OCI-LY3 (cell line): Measurements from ENCODE around the gene GGN.

Experiments used
- H2AFZ ChIP-seq: fragments of 200-600, 300-600 bp; shearing (Covaris generic); 2 replicates; pipeline ENCODE4 v1.6.0; 2014; ENCODE audit warnings: antibody characterized with exemption, low read depth, low read length
- H3K27ac ChIP-seq: fragments of 200-600, 300-600 bp; sonication (generic); 2 replicates; pipeline ENCODE4 v1.5.1; 2014; ENCODE audit warnings: mild to moderate bottlenecking, low read length, moderate library complexity, mixed read lengths
- H3K27me3 ChIP-seq: fragments of 200-600, 300-600 bp; sonication (generic); 2 replicates; pipeline ENCODE4 v1.6.1; 2014; ENCODE audit warnings: low read depth, low read length, mixed read lengths
- H3K36me3 ChIP-seq: fragments of 200-600, 300-600 bp; sonication (generic); replicated peaks from 2 replicates; pipeline ENCODE3; 2014; ENCODE audit warnings: low read depth, low read length, mixed read lengths
- H3K4me1 ChIP-seq: fragments of 300-600, 200-600 bp; sonication (generic); 2 replicates; pipeline ENCODE4 v1.6.1; 2014; ENCODE audit warnings: low read length, mixed read lengths
- H3K4me2 ChIP-seq: fragments of 200-600, 300-600 bp; sonication (generic); 2 replicates; pipeline ENCODE4 v1.6.1; 2014; ENCODE audit warnings: low read length, mixed read lengths
- H3K4me3 ChIP-seq: fragments of 300-600, 200-600 bp; sonication (generic); 2 replicates; pipeline ENCODE4 v1.5.1; 2014; ENCODE audit warnings: antibody characterized with exemption, mild to moderate bottlenecking, low read length, moderate library complexity
- H3K79me2 ChIP-seq: fragments of 300-600, 200-600 bp; shearing (Covaris generic); 2 replicates; pipeline ENCODE4 v1.6.1; 2014; ENCODE audit warnings: mild to moderate bottlenecking, low read length, mixed read lengths
- H3K9ac ChIP-seq: fragments of 300-600, 200-600 bp; shearing (Covaris generic); 2 replicates; pipeline ENCODE4 v1.6.0; 2014; ENCODE audit warnings: mild to moderate bottlenecking, low read length, moderate library complexity
- H3K9me3 ChIP-seq: fragments of 200-600, 300-600 bp; shearing (Covaris generic); 2 replicates; pipeline ENCODE4 v1.6.1; 2014; ENCODE audit warnings: low read length, mixed read lengths; ENCODE audit not compliant: insufficient read depth
- H4K20me1 ChIP-seq: fragments of 200-600, 300-600 bp; sonication (generic); 2 replicates; pipeline ENCODE4 v1.6.1; 2016; ENCODE audit warnings: low read length, mixed read lengths; ENCODE audit not compliant: insufficient read depth
- EZH2phosphoT487 ChIP-seq: fragments of 200-600 bp; shearing (Covaris generic); IDR thresholded peaks from 2 replicates; pipeline ENCODE4 v1.6.1; 2018; ENCODE audit warnings: antibody characterized with exemption, mixed run types, low read depth
- TF ChIP-seq, protein P1 (sequence below): fragments of 200-600, 300-600 bp; sonication (generic); IDR thresholded peaks from 2 replicates; pipeline ENCODE4 v1.5.1; 2014; ENCODE audit warnings: antibody characterized with exemption, low read length, low read depth

Gene GGN

DNA sequence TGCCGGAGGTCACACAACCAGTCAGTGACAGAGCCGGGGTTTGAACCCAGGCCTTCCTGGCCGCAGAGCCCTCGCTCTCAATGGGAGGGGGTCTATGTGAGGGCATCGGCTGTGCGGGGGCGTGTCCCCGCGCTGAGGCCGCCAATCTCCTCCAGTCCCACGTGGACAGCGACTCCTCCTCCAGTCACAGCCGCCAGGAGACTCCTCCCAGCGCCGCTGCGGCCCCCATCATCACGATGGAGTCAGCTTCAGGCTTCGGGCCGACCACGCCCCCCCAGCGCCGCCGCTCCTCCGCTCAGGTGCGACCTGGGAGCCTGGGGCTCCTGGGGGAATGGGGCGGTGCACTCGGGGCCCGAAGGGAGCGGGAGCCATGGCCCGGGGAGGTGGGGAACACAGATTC lies 6.7 kb upstream of the GGN start:
- Histone ChIP-seq H3K36me3 (no peaks in the 10 kb centered on the region), H4K20me1 (no peaks in the 10 kb centered on the region), H3K27ac (no peak overlapping the region), H3K9me3 (no peaks in the 10 kb centered on the region), H3K4me3 (no peak overlapping the region), H2AFZ (no peak overlapping the region), H3K9ac (no peak overlapping the region), H3K4me2 (no peak overlapping the region), H3K79me2 (no peaks in the 10 kb centered on the region), H3K27me3 (no peaks in the 10 kb centered on the region), H3K4me1 (no peaks in the 10 kb centered on the region)
- no peak for TF ChIP-seq EZH2phosphoT487
- TF ChIP-seq, protein P1, sequence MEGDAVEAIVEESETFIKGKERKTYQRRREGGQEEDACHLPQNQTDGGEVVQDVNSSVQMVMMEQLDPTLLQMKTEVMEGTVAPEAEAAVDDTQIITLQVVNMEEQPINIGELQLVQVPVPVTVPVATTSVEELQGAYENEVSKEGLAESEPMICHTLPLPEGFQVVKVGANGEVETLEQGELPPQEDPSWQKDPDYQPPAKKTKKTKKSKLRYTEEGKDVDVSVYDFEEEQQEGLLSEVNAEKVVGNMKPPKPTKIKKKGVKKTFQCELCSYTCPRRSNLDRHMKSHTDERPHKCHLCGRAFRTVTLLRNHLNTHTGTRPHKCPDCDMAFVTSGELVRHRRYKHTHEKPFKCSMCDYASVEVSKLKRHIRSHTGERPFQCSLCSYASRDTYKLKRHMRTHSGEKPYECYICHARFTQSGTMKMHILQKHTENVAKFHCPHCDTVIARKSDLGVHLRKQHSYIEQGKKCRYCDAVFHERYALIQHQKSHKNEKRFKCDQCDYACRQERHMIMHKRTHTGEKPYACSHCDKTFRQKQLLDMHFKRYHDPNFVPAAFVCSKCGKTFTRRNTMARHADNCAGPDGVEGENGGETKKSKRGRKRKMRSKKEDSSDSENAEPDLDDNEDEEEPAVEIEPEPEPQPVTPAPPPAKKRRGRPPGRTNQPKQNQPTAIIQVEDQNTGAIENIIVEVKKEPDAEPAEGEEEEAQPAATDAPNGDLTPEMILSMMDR: no peak

DNA sequence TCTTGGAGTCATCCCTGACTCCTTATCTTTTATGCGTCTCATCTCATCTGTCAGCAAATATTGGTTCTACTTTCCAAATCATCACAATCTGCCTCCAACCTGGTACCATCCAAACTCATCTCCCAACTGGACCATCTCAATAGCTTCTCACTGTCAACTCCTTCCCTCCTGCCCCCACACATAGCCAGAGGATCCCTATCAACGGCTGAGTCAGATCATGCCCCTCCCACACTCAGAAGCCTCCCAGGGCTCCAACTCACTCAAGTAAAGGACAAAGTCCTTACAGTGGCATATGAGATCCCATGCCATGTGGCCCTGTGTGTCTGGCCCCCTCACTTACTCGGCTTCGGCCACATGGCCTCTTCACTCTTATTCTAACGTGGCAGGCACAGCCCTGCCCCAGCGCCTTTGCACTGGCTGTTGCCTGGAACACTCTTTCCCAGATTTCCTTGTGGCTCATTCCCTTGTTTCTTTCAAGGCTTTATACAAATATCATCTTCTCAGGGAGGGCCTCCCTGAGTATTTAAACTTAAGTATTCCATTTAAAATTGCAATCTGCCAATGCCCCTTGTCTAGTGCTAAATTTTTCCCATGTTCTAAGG lies 5.0 kb upstream of the GGN start:
- TF ChIP-seq, protein P1: no peak
- TF ChIP-seq EZH2phosphoT487: no peak
- Histone ChIP-seq H4K20me1 (no peaks in the 10 kb centered on the region), H3K9ac (no peak overlapping the region), H3K4me1 (no peaks in the 10 kb centered on the region; the same call in 1 of the 2 replicates), H3K27ac (no peak overlapping the region), H3K4me3 (no peak overlapping the region), H3K36me3 (no peaks in the 10 kb centered on the region), H3K27me3 (no peaks in the 10 kb centered on the region), H3K79me2 (no peaks in the 10 kb centered on the region), H3K9me3 (no peaks in the 10 kb centered on the region), H3K4me2 (no peak overlapping the region), H2AFZ (no peak overlapping the region)

DNA sequence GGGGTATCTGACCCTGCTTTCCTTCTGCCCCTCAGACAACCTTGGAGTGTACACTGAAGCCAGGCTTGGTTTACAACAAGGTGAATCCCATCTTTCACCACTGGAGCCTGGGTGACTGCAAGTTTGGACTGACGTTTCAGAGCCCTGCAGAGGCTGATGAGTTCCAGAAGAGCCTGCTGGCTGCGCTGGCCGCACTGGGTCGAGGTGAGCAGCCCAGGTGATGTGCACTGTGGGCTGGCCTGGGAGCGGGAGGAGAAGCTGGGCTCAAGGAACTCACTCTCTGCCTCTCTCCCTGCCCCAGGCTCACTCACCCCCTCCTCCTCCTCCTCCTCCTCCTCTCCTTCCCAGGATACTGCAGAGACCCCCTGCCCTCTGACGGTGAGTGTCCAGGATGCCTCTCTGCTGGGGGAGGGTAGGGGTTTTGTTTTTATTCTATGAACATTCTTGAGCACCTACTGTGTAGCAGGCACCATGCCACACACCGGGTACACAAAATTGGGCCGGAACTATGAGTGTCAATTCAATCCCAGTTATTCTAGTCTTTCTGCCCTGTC lies 4.2 kb upstream of the GGN start:
- Histone ChIP-seq H3K79me2 (no peaks in the 10 kb centered on the region), H3K27ac (no peak overlapping the region), H3K4me1 (peaks cover 5% of the 10 kb centered on the region; the same call in 1 of the 2 replicates), H2AFZ (no peak overlapping the region), H3K36me3 (no peaks in the 10 kb centered on the region), H3K9me3 (no peaks in the 10 kb centered on the region), H3K9ac (no peak overlapping the region), H4K20me1 (no peaks in the 10 kb centered on the region), H3K4me3 (no peak overlapping the region), H3K27me3 (no peaks in the 10 kb centered on the region), H3K4me2 (no peak overlapping the region)
- TF ChIP-seq, protein P1: no peak
- TF ChIP-seq EZH2phosphoT487: no peak

DNA sequence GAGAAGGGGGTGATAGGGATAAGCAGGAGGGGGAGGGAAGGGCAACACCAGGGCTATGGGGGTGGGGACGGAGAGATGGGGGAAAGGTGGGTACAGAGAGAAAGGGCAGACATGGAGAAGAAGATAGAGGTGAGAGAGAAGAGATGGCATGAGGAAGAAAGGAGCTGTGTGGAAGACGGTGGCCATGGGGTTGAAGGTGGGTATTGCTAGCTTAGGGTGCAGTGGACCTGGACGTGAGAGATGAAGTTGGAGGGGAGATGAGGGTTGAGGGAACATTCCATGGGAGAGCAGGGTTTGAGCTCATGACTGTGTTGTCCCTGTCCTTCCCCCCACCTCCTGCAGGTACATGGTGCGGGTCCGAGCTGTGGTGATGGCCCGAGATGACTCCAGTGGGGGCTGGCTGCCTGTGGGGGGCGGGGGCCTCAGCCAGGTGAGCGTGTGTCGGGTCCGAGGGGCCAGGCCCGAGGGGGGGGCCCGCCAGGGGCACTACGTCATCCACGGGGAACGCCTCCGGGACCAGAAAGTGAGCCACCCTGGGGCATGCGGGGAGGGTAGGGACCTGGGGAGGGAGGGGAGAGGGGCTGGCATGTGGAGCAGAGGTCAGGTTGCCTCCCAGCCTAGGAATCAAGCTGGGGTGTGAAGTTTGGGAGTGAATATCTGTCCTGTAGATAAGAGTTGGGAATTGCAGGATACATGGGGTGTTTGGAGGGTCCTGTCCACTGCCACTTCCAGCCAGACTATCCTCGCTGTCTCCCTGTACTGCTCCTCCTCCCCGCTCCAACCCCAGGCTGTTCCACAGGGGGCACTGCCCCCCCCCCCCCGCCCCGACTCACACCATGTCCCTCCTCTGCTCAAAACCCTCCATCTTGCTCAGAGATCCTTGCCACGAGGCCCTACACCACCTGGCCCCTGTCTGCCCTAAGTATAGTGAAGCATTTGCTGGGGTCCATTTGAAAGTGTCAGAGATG lies 2.4 kb upstream of the GGN start:
- Histone ChIP-seq H3K4me3 (peak overlapping the region; percentile 86; the same call in 1 of the 2 replicates), H3K4me2 (peak overlapping the region; percentile 88), H3K9ac (no peak overlapping the region), H2AFZ (no peak overlapping the region), H3K36me3 (peaks cover 8% of the 10 kb centered on the region), H3K4me1 (peaks cover 5% of the 10 kb centered on the region; the same call in 1 of the 2 replicates), H3K79me2 (no peaks in the 10 kb centered on the region), H3K27ac (no peak overlapping the region), H3K27me3 (no peaks in the 10 kb centered on the region), H4K20me1 (no peaks in the 10 kb centered on the region), H3K9me3 (no peaks in the 10 kb centered on the region)
- TF ChIP-seq EZH2phosphoT487: no peak
- TF ChIP-seq, protein P1: no peak
